ENCODE results near the gene NOTCH1. TPM values are rescaled to one million over a fixed set of nuclear protein-coding genes. Genes with fewer than 3 reads are reported as not detected.

The NOTCH1 gene
- total and polyA plus RNA-seq, 7 experiments from 2014 or later, result 1.9 to 92.9 (median 52.0) TPM

GRCh38 chr9:136505406-136506403 is 40.1 kb downstream of the NOTCH1 start:
- H3K36me3 ChIP-seq (ENCODE audit: control insufficient read depth in 2 of 3, insufficient read depth in 3 of 3, low read length in 3 of 3), result peaks cover 0 to 100% (median 12%) of the 10 kb centered on the region in 3 experiments
- no peaks in the 10 kb centered on the region for H3K9me3 Mint-ChIP-seq
- H3K27ac Mint-ChIP-seq, result no peak overlapping the region

DNA sequence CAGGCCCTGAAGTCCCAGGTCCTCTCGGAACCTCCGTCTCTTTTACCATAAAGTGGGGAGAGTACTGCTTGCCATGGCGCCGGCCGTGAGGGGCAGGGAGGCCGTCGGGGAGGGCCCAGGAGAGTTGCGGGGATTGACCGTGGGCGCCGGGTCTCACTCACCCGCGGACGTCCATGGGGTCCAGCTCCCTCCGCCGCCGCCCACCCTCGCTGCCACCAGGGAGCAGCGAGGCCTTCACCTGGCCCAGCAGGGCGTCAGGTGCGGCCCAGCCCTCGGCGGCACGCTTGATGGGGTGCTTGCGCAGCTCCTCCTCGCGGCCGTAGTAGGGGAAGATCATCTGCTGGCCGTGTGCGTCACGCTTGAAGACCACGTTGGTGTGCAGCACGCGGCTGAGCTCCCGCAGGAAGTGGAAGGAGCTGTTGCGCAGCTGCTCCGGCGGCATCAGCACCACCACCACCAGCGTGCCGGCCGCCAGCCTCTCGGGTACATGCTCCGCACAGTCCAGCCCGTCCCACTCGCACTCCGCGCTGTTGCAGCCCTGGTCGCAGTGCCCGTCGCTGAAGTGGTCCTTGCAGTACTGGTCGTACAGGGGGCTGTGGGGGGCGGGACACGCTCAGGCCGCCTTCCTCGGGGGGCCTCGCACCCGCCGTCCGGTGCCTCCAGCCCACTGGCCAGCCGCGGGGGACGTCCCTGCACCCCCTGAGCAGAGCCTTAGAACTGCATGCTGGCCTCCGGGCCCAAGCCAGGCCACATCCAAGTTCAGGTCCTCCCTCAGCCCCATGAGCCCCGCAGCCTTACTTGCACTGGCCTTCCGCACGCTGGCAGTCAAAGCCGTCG is 41.1 kb downstream of the NOTCH1 start:
- Histone ChIP-seq H3K4me3 (ENCODE audit: low read length) (no peak overlapping the region), H3K27me3 (ENCODE audit: control insufficient read depth in 2 of 2, insufficient read depth in 2 of 2, low read length in 2 of 2) (no peaks in the 10 kb centered on the region), H3K9me3 (ENCODE audit: control insufficient read depth in 2 of 3, low read length in 3 of 3) (no peaks in the 10 kb centered on the region), H3K27ac (ENCODE audit: low read depth, low read length) (no peak overlapping the region), H3K4me1 (ENCODE audit: control insufficient read depth in 2 of 2, insufficient read depth in 2 of 2, low read length in 2 of 2) (no peaks in the 10 kb centered on the region), H3K36me3 (ENCODE audit: control insufficient read depth in 2 of 3, insufficient read depth in 3 of 3, low read length in 3 of 3) (peaks cover 0 to 100% (median 12%) of the 10 kb centered on the region in 3 experiments)
- no peaks in the 10 kb centered on the region for H3K4me1 Mint-ChIP-seq
- no peaks in the 10 kb centered on the region for H3K27me3 Mint-ChIP-seq
- ChIA-PET CTCF (no interaction called here), POLR2A (no interaction called here)
- intact Hi-C loops (cut with micrococcal nuclease), result no loop called here
- DNase-seq (no peak), ATAC-seq (no peak)
- H3K36me3 Mint-ChIP-seq, result peaks cover 0 to 12% (median 2%) of the 10 kb centered on the region in 5 donors
- no peak overlapping the region for H3K27ac Mint-ChIP-seq
- H3K4me3 Mint-ChIP-seq, result no peak overlapping the region
- H3K9me3 Mint-ChIP-seq, result no peaks in the 10 kb centered on the region

More at GRCh38 chr9:136505406-136506403, 40.1 kb downstream of the NOTCH1 start:
- Histone ChIP-seq H3K4me1 (ENCODE audit: control insufficient read depth in 2 of 2, insufficient read depth in 2 of 2, low read length in 2 of 2) (no peaks in the 10 kb centered on the region), H3K27me3 (ENCODE audit: control insufficient read depth in 2 of 2, insufficient read depth in 2 of 2, low read length in 2 of 2) (no peaks in the 10 kb centered on the region), H3K27ac (ENCODE audit: low read depth, low read length) (no peak overlapping the region), H3K9me3 (ENCODE audit: control insufficient read depth in 2 of 3, low read length in 3 of 3) (no peaks in the 10 kb centered on the region), H3K4me3 (ENCODE audit: low read length) (no peak overlapping the region)
- peaks cover 0 to 10% (median 2%) of the 10 kb centered on the region in 5 donors for H3K36me3 Mint-ChIP-seq
- no peak overlapping the region for H3K4me3 Mint-ChIP-seq
- no peaks in the 10 kb centered on the region for H3K27me3 Mint-ChIP-seq
- ATAC-seq (no peak), DNase-seq (no peak)
- ChIA-PET POLR2A (no interaction called here), CTCF (no interaction called here)
- intact Hi-C loops (cut with micrococcal nuclease), result no loop called here
- no peaks in the 10 kb centered on the region for H3K4me1 Mint-ChIP-seq

- ChIA-PET POLR2A (no interaction called here), CTCF (interaction anchor here (0.5 to 0.7 kb wide), 2 partner anchors 124 to 1034 kb away, joined by 3 read pairs; no protein-coding TSS in a partner anchor)
- no peak for ATAC-seq
Observed at GRCh38 chr9:136502940-136503550, 42.8 kb downstream of the NOTCH1 start.

GRCh38 chr9:136502196-136502595 is 43.7 kb downstream of the NOTCH1 start:
- Histone ChIP-seq H3K27ac (ENCODE audit: low read depth, low read length) (no peak overlapping the region), H3K36me3 (ENCODE audit: control insufficient read depth in 2 of 3, insufficient read depth in 3 of 3, low read length in 3 of 3) (peaks cover 0 to 100% (median 8%) of the 10 kb centered on the region in 3 experiments), H3K27me3 (ENCODE audit: control insufficient read depth in 2 of 2, insufficient read depth in 2 of 2, low read length in 2 of 2) (no peaks in the 10 kb centered on the region), H3K4me1 (ENCODE audit: control insufficient read depth in 2 of 2, insufficient read depth in 2 of 2, low read length in 2 of 2) (no peaks in the 10 kb centered on the region), H3K4me3 (ENCODE audit: low read length) (no peak overlapping the region), H3K9me3 (ENCODE audit: control insufficient read depth in 2 of 3, low read length in 3 of 3) (no peaks in the 10 kb centered on the region)
- Mint-ChIP-seq H3K4me1 (no peaks in the 10 kb centered on the region), H3K27ac (no peak overlapping the region), H3K27me3 (no peaks in the 10 kb centered on the region), H3K36me3 (peaks cover 0 to 8% (median 2%) of the 10 kb centered on the region in 5 donors), H3K9me3 (no peaks in the 10 kb centered on the region), H3K4me3 (no peak overlapping the region)
- DNase-seq, result no peak
- POLR2A ChIA-PET, result no interaction called here
- no peak for ATAC-seq
- CTCF ChIA-PET, result interaction anchor here (0.7 kb wide), 1 partner anchor 125 kb away, joined by 3 read pairs; no protein-coding TSS in a partner anchor
- intact Hi-C loops (cut with micrococcal nuclease), result no loop called here

More at GRCh38 chr9:136502940-136503550, 42.8 kb downstream of the NOTCH1 start:
- no peaks in the 10 kb centered on the region for H3K27me3 Mint-ChIP-seq
- Histone ChIP-seq H3K27ac (ENCODE audit: low read depth, low read length) (no peak overlapping the region), H3K9me3 (ENCODE audit: control insufficient read depth in 2 of 3, low read length in 3 of 3) (no peaks in the 10 kb centered on the region), H3K36me3 (ENCODE audit: control insufficient read depth in 2 of 3, insufficient read depth in 3 of 3, low read length in 3 of 3) (peaks cover 0 to 100% (median 8%) of the 10 kb centered on the region in 3 experiments), H3K4me1 (ENCODE audit: control insufficient read depth in 2 of 2, insufficient read depth in 2 of 2, low read length in 2 of 2) (no peaks in the 10 kb centered on the region), H3K27me3 (ENCODE audit: control insufficient read depth in 2 of 2, insufficient read depth in 2 of 2, low read length in 2 of 2) (no peaks in the 10 kb centered on the region), H3K4me3 (ENCODE audit: low read length) (no peak overlapping the region)
- no peak overlapping the region for H3K4me3 Mint-ChIP-seq
- no peaks in the 10 kb centered on the region for H3K9me3 Mint-ChIP-seq
- H3K27ac Mint-ChIP-seq, result no peak overlapping the region
- no peak for DNase-seq
- peaks cover 0 to 8% (median 2%) of the 10 kb centered on the region in 5 donors for H3K36me3 Mint-ChIP-seq
- H3K4me1 Mint-ChIP-seq, result no peaks in the 10 kb centered on the region
- intact Hi-C loops (cut with micrococcal nuclease), result no loop called here

DNA sequence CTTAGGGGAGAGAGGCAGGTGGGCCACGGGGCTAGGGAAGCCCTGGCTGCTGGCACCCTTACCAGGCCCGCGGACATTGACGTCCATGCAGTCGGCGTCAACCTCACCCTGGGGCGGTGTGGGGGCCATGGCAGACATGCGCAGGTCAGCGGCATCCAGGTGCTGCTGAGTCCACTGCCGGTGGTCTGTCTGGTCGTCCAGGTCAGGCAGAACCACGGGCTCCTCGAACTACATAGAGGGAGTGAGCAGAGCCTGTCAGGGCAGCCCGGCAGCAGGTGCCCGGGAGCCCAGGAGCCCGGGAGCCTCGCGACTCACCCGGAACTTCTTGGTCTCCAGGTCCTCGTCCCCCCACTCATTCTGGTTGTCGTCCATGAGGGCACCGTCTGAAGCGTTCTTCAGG is 44.2 kb downstream of the NOTCH1 start:
- Mint-ChIP-seq H3K36me3 (peaks cover 0 to 8% (median 2%) of the 10 kb centered on the region in 5 donors), H3K4me3 (no peak overlapping the region), H3K27me3 (no peaks in the 10 kb centered on the region), H3K27ac (no peak overlapping the region), H3K9me3 (no peaks in the 10 kb centered on the region), H3K4me1 (no peaks in the 10 kb centered on the region)
- intact Hi-C loops (cut with micrococcal nuclease), result no loop called here
- ChIA-PET CTCF (no interaction called here), POLR2A (no interaction called here)
- ATAC-seq (no peak), DNase-seq (no peak)
- Histone ChIP-seq H3K4me3 (ENCODE audit: low read length) (no peak overlapping the region), H3K36me3 (ENCODE audit: control insufficient read depth in 2 of 3, insufficient read depth in 3 of 3, low read length in 3 of 3) (peaks cover 0 to 100% (median 8%) of the 10 kb centered on the region in 3 experiments), H3K27me3 (ENCODE audit: control insufficient read depth in 2 of 2, insufficient read depth in 2 of 2, low read length in 2 of 2) (no peaks in the 10 kb centered on the region), H3K27ac (ENCODE audit: low read depth, low read length) (no peak overlapping the region), H3K9me3 (ENCODE audit: control insufficient read depth in 2 of 3, low read length in 3 of 3) (no peaks in the 10 kb centered on the region), H3K4me1 (ENCODE audit: control insufficient read depth in 2 of 2, insufficient read depth in 2 of 2, low read length in 2 of 2) (no peaks in the 10 kb centered on the region)

All from naive thymus-derived CD4-positive, alpha-beta T cell (primary cell).